ENCODE results near the gene SNX25.
"Not testable (repeated sequence)": the region's sequence is repeated elsewhere in the genome, so short reads cannot be mapped to it uniquely, and the experiment has no call there.

SNX25 gene

DNA sequence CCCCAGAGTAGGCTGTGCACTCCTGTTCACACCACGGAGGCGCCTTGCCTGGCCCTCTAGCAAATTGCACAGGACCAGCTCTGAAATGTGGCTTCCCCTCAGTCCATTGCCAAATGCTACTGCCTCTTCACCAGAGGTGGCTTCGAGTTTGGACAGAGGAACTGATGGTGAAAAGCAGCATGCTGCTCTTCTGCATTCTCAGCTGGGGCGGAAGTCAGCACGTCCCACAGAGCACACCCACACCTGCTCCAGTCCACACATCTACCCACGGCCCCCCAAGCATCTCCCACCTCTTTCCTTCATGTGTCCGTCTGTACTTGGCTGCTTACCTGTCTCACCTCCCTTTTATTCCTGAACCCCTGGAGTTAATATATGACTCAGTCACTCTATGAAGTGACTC, 142.8 kb downstream of the SNX25 start:
- DNase-seq = no peak

DNA sequence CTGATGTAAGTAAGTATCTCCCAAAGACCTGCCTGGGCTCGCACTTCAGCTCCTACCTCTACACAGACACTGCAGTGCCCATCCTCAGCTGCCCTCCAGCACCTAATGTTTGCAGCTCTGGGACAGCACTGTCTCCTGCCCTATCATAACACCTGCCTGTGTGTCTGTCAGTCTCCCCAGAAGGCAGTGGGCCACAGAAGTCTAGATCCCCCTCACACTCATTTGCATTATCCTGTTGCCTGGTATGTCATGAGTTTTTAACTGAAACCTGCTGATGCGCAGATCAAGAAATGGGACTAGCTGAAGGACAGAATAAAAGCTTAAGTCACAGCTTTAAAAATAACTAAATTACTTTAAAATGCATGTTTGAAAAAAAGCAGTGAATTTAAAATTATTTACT, 143.3 kb downstream of the SNX25 start:
- no peak for DNase-seq

DNA sequence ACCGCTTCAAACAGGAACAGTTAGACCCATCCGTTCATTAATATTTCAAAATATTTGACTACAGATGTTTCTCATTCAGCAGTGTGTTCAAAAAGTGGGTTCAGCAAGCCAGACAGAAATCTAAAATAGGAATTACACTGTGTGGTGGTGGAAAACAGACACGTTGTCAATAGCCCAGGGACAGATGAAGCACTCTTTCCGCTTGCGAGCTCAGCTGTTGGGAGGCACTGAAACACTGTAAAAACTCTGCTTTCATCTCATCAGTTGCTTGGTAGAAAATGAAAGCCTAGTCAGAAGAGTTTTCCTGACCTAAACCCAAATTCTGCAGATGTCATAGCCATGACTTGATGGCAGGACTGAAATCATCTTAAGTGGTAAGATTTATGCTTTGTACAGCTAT, 147.8 kb downstream of the SNX25 start:
- no peak for DNase-seq

DNA sequence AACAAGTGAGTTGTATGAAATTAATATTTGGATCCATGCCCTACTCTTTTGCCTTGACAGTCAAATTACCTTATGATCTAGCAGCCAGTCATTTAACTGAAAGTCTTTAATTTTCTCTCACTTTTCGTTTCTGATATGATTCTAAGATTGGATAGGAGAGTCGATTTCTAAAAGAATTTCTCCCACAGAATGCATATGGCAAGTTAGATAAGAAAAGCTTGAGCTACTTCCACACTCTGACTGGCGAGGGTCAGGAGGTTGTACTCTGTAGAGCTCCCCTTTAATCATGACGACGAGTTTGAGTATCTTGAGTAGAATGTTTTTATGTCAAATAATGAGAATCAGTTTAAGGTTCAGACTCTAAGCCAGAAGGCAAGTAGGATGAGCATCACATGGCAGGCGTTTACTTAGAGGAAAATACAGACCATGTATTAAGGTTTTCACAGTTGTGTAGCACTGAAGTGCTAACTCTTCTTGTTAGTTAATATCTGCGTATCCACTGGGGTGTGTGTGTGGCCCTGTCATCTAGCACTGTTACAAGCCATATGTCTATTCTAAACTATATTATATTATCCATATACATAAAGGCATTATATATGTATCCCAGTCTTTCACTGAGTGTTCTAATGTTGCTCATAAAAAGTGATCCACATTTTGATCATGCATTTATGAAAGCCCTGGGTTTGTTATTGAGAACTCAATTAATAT, 148.5 kb downstream of the SNX25 start:
- no peak for DNase-seq

DNA sequence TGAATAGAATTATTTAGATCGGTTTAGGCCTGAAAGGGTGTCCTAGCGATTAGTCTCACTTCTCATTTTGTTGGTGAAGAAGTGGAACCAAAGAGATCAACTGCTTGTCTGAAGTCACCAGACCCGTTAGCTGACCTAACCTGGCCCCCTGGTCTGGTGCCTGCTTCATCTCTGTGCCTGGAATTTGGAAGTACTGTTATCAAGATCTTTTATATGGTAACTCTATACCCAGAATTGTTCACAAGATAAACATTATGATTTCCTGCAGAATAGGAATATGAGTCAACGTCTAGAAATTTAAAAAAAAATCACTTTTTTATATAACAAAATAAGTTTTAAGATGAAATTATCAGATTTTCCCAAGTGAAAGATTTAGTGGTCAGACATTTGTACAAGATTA, 149.1 kb downstream of the SNX25 start:
- no peak for DNase-seq

DNA sequence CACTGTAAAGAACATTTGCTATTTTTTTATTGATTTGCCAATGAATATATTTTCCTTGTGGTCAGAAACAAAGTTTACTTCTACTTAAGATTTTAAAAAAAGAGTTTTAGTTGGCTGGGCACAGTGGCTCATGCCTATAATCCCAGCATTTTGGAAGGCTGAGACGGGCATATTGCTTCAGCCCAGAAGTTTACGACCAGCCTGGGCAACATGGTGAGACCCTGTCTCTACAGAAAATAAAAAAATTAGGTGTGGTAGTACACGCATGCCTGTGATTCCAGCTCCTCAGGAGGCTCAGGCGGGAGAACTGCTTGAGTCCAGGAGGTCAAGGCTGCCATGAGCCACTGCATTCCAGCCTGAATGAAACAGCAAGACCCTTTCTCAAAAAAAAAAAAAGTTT, 149.6 kb downstream of the SNX25 start:
- DNase-seq = no peak

DNA sequence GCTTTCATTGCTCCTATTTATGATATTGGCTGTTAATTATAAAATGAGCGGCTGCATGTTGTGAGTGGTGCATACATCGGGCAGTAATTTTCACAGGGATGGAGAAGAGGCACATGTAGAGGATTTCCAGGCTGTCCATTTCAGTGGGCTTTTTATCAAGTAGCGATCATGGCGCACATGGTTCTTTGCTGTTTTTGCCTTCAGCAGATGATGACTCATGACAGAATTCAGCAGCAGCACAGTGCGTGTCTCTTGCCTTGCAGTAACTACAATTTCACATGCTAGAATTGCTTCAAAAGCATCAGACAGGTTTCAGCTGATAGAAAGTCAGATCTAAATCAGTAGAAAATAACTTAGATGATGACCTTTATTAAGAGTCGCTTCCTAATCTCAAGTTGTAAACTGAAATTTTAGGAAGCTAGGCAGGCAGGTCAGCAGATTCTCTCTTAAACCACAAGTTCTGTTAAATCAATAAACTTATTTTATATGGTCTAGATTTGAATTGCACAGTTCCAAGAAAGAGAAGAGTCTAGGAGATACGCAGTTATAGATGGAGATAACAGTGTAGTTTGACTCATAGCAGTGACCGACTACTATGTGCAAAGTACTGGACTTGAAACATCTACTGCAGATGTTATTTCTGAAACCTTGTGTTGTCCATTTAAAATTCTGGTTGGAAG, 150.5 kb downstream of the SNX25 start:
- no peak for DNase-seq

DNA sequence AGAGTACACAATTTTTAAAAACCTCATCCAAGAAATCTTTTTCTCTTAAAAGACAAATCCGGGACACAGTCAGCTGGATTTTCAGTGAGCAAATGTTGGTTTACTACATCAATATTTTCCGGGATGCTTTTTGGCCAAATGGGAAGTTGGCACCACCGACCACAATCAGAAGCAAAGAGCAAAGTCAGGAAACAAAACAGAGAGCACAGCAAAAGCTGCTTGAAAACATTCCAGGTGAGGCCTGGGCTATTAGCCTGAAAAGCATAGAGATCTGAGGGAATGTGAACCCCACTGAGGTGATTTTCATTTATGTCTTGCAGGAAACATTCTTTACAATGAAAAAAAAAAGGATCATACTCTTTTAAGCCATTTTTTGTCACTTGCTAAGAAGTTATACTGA, 152.5 kb downstream of the SNX25 start:
- no peak for DNase-seq

DNA sequence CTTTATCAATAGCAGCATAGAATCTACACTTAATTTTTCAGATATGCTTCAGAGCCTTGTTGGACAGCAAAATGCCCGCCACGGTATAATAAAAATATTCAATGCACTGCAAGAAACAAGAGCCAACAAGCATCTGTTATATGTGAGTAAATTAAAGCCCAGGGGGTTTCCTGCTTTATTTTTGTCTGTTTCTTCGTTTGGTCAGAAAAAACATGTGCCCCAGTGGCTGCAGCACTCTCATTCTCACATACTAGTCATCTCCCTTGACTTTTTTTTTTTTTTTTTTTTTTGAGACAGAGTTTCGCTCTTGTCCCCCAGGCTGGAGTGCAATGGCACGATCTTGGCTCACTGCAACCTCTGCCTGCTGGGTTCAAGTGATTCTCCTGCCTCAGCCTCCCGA, 153.2 kb downstream of the SNX25 start:
- DNase-seq = not testable (repeated sequence)

DNA sequence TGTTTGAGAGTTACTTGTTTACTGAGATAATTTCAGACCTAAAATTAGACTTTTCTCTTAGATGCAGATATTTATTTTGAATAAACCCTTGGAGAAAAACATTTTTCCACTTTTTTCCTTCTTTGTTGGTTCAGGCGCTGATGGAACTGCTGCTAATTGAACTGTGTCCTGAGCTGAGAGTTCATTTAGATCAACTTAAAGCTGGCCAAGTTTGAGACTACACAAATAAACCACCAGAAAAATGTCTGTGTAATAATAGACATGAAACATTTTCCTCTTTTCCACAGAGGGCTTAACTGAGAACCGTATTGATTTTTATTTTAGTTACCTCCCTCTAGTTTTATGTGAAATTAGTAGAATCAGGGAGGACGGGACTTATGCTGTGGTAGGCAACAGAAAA, 153.9 kb downstream of the SNX25 start:
- DNase-seq = no peak

DNA sequence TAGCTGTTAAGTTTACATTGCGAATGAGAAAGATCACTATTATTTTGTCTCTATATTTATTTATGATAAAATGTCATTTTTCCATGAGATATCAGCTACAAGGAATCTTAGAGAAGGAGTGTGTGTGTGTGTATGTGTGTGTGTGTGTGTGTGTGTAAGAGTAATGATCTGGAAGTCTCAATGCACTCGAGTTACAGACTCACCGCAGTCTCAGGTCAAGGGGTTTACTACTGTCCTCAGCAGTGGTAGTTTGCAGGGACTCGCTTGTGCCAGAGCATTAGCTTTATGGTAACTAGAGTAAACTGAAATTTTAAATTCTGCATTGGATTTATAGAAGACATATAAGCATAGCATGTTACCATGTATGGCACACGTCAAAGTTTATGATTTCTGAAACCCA, 155.5 kb downstream of the SNX25 start:
- no peak for DNase-seq

DNA sequence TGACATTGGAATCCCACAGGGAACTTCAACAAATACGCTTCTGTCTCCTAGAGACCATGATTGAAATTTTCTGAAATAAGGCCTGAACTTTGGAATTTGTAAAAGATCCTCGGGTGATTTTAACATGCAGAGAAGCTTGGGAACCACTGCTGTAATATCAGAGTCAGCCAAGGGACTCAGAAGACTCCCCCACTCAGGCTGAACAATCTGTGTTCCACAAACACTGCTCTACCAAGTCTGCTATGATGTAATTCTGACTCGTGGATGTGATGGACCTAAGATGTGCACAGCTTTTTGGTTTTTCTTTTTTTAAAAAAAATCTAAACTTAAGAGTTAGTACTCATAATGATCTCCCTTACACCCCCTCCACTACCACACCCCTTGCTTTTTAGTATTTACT, 160.3 kb downstream of the SNX25 start:
- no peak for DNase-seq

DNA sequence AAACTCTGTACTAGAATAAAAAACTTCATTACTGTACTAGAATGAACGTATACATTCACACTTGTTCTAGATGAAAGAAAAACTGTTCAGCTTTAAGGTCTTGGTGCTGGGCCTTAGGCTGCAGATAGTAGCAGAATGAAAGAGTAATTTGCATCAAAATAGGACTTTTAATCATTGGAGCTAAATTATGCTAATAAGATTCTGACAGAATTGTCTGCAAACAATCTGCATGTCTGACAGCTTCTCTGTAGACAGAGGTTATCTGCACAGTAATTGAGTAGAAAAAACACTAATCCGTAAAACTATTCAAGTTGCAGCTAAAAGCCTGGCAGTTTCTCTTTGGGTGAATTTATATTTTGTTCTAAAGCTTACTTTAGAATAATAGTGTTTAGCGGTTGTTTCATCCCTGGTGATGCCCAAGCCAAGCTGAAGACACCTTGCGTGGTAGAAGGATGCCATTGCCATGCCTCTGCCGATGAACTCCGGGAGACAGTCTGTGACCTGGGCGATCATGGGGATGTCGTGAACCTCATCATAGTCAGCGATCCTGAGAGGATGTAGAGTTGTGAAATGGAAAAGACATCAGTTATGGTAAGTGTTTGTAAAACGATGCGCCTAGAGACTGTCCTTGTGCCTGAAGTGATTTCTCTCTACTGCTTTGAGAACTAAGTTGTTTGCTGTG, 161.0 kb downstream of the SNX25 start:
- DNase-seq = no peak

DNA sequence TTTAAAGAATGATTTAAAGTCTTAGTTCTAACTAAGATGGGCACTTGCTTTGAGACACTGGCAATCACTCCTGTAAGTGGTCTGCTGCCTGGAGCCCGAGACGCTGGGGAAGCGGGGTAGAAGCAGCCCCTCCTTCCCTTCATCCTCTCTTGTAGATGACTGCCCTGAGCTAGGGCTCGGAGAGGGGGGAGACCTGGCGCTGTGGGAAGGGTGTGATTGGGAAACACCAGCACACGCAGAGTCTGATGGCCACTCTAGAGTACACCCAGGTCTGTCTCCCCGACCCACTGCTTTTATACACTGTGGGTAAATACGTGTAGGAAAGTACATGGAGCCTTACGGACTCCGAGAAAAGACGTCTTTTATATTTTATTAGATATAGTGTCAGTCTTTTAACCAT, 162.3 kb downstream of the SNX25 start:
- no peak for DNase-seq

DNA sequence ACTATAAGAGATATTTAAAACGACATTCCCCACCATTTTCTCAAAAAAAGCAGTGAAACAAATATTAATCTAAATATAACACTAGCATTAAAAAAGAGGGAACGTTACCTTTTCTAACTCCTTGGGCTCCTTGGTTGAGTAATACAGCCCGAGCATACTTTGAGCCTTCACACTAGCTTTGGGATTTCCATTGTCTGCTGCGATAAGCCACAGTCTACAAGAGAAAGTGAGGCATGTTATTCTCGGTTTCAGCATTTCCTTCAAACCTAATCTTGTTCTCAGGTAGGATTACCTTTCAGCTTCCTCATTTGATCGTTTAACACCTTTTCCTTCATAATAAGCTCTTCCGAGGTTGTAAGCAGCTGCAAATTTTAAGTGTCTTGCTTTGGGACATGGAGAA, 164.6 kb downstream of the SNX25 start:
- no peak for DNase-seq

DNA sequence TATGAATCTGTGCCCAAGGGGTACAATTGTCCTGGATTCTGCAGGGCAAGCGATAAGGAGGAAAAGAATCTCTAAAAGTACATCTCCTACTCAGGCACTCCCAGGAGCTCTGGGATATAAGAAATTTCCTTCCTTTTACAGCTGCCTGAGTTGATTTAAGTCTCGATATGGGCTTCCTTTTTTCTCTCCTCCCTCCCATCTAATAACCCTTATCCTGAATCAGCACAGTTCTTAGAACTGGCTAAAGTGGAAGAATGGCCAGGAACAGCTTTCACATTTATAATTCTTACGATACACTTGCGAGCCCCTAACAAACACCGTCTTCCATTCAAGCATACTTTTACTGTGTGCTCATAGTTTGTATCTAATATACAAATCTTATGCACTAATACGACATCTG, 165.2 kb downstream of the SNX25 start:
- DNase-seq = no peak

DNA sequence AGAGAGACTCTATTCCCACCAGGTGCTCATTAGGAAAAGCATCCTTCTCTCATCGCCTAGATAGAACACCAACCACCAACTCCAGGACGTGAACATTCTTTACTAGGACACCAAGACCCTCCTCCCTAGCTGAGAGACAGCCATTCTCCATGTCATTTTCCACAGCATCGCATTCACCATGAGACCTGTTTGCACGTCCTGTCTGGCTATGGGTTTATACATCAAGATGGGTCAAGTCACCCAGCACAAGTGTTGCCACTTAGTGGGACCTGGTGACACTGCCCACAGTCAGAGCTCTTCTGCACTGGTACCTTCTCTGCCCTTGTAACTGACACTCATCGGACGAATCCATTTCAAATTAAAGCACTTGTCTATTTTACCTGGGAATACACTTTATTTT, 168.9 kb downstream of the SNX25 start:
- DNase-seq = no peak

DNA sequence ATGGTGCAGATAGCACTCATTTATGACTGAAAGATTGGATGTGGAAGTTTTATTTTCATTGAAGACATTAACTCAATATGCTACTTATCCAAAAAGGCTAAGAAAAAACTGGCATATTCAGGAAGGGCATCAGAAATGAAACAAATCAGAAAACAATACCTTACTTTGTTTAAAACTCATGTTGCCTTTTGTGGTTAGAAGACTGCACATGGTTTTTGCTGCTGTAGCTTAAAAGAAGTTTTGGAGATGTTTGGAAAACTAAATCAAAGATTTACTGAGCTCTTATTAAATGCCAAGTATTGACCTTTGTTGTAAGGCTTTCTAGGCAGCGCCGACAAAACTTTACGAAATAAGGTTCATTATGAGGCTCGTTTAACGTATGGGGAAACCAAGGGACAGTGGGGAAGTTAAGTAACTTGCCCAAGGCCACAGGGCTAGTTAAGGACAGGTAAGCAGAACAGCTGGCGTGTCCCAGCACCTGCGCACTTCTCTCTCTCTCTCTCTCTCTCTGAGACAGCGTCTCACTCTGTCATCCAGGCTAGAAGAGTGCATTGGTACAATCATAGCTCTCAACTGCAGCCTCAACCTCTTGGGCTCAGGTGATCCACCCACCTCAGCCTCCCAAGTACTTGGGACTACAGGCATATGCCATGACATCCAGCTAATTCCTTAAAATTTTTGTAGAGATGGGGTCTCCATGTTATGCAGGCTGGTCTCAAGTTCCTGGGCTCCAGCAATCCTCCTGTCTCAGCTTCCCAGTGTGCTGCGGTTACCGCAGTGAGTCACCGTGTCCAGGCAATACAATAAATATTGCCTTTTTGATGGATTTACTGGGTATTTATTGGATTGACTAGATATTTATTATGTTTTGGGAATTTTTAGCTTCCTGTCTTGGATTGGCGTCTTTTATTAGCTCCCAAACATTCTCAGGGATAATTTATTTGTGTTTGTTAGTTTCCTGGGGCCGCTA, 170.2 kb downstream of the SNX25 start:
- DNase-seq = no peak

DNA sequence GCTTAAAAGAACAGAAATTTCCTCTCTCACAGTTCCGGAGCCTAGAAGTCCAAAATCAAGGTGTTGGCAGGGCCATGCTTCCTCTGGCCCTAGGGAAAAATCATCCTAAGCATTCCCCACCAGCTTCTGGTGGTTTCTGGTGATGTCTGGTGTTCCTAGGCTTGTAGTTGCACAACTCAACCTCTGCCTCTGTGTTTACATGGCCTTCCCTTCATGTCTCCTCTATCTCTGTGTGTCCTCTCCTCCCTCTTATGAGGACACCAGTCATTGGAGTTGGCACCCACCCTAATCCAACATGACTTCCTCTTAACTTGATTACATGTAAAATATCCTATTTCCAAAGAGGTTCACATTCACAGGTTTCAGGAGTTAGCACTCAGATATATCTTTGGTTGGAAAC, 170.9 kb downstream of the SNX25 start:
- no peak for DNase-seq

DNA sequence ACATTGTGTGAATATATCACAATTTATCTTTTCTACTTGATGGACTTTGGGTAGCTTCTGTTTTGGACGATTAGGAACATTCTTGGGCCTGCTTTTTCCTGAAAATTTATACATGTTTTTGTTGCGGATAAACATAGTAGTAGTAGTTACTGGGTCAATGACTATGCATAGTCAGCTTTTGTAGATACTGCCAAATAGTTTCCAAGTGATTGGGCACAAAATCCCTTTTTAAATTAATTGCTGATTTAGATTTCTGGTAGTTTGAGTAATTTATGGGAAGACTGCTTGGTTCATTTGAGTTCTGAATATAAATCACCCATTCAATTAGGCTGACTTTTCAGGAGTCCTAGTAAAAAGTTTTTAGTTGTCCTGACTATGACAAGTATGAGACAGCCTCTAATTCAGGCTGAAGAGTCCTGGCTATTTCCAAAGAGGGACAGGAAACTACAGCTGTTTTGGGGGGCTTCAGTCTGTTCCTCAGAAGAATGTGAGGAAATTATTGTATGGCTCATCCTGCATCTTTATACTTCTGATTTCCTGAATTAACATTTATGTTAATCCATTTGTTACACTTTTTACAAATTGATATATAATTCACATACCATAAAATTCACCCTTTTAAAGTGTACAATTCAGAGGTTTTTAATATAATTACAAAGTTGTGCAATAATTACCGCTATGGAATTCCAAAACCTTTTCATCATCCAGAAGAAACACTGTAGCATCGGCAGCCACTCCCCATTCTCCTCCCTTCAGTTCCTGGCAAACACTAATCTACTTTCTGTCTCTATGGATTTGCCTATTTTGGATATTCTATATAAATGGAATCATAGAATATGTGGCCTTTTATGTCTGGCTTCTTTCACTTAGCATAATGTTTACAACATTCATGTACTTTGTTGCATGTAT, 172.1 kb downstream of the SNX25 start:
- no peak for DNase-seq

DNA sequence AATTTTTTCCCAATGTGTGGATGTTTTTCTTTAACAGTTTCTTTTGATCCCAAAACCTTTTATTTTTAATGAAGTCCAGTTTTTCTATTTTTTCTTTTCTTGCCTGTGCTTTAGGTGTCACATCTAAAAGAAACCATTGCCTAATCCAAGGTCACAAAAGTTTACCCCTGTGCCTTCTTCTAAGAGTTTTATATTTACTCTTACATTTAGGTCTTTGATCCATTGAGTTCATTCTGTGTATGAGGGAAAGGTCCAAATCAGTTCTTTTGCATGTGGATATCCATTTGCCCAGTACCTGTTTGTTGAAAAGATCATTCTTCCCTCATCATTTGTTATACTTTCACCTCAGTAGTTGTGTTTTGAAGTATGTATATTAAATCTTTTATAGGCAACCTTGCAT, 173.4 kb downstream of the SNX25 start:
- DNase-seq = no peak

DNA sequence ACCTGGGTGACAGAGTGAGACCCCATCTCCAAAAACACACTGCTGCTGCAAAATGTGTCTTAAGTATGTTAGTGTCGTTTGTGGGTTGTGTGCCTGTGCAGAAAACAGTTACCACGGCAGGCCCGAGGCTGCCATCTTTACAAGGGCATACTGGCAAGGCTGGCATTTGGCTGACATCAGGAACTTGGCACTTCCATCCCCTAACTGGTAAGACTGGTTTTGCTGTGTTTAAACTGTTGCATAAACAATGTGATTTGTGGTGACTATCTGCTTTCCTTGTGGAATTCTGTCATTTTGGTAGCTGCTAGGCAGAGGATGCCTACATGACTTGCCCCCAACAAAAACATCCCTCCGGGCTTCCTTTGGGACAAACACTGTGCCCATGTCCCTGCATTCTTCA, 174.1 kb downstream of the SNX25 start:
- DNase-seq = no peak

Measured in NCI-H146 (cell line).